Parathyroid adenoma (tissue), 2 donors: ENCODE measurements around the gene BRPF3.

Experiments
- H2AFZ ChIP-seq: fragments of 300-600 bp; sonication (generic); one replicate; pipeline ENCODE4 v1.7.0; 2017; ENCODE audit warnings: antibody characterized with exemption, mild to moderate bottlenecking
- H3K27ac ChIP-seq: fragments of 300-600 bp; sonication (generic); one replicate; pipeline ENCODE4 v1.7.0; 2017
- H3K27me3 ChIP-seq: fragments of 300-600 bp; sonication (generic); one replicate; pipeline ENCODE4 v1.7.0; 2017; ENCODE audit warnings: low read length; ENCODE audit not compliant: control insufficient read depth, insufficient read depth
- H3K36me3 ChIP-seq: fragments of 300-600 bp; sonication (generic); one replicate; pipeline ENCODE4 v1.7.0; 2017; ENCODE audit warnings: low read length; ENCODE audit not compliant: control insufficient read depth, insufficient read depth
- H3K4me1 ChIP-seq: fragments of 300-600 bp; sonication (generic); one replicate; pipeline ENCODE4 v1.7.0; 2017; ENCODE audit warnings: control low read depth
- H3K4me2 ChIP-seq: fragments of 300-600 bp; sonication (generic); one replicate; pipeline ENCODE4 v1.7.0; 2017; ENCODE audit warnings: low read length
- H3K4me3 ChIP-seq: fragments of 300-600 bp; sonication (generic); one replicate; pipeline ENCODE4 v1.7.0; 2017; ENCODE audit warnings: low read depth, low read length
- H3K79me2 ChIP-seq: fragments of 300-600 bp; sonication (generic); one replicate; pipeline ENCODE4 v1.7.0; 2017; ENCODE audit warnings: control low read depth
- H3K9ac ChIP-seq: fragments of 300-600 bp; sonication (generic); one replicate; pipeline ENCODE4 v1.7.0; 2017; ENCODE audit warnings: mild to moderate bottlenecking
- H3K9me3 ChIP-seq: fragments of 300-600 bp; sonication (generic); one replicate; pipeline ENCODE4 v1.7.0; 2017; ENCODE audit warnings: low read length; ENCODE audit not compliant: control insufficient read depth
- CTCF ChIP-seq: fragments of 300-600 bp; sonication (generic); IDR thresholded peaks from one replicate; pipeline ENCODE4 v1.7.0; 2017; ENCODE audit warnings: antibody characterized with exemption, mild to moderate bottlenecking
- donor health status: primary hyperparathyroidism.

Gene BRPF3

DNA sequence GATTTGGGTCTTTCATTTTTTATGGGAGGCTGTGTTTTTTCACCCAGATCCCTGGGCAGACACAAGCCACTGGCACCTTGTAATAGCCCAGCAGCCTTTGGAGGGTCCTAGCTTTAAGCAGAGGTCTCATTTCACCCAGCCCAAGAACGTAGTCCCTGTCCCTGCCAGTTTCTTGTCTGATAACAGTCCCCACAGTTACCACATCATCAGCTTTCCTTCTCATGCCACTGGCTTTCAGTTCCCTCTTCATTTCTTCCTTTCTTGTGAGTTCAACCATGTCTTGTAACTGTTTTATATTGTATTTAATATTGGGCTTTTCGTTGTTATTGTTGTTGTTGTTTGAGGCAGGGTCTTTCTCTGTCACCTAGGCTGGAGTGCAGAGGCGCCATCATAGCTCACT, 83.9 kb downstream of the BRPF3 start:
- no peaks in the 10 kb centered on the region for H3K27me3 ChIP-seq
- no peak overlapping the region for H3K9ac ChIP-seq
- no peaks in the 10 kb centered on the region for H3K9me3 ChIP-seq
- H2AFZ ChIP-seq, result no peak overlapping the region
- no peaks in the 10 kb centered on the region for H3K79me2 ChIP-seq
- H3K36me3 ChIP-seq, result no peaks in the 10 kb centered on the region
- H3K27ac ChIP-seq, result no peak overlapping the region
- no peak overlapping the region for H3K4me3 ChIP-seq
- H3K4me2 ChIP-seq, result no peak overlapping the region
- H3K4me1 ChIP-seq, result no peaks in the 10 kb centered on the region
- TF ChIP-seq CTCF, result no peak

- H3K4me2 ChIP-seq, result no peak overlapping the region
- no peak overlapping the region for H3K9ac ChIP-seq
- no peaks in the 10 kb centered on the region for H3K27me3 ChIP-seq
- no peaks in the 10 kb centered on the region for H3K4me1 ChIP-seq
- H3K9me3 ChIP-seq, result no peaks in the 10 kb centered on the region
- no peak overlapping the region for H2AFZ ChIP-seq
- no peaks in the 10 kb centered on the region for H3K79me2 ChIP-seq
- H3K4me3 ChIP-seq, result no peak overlapping the region
- H3K27ac ChIP-seq, result no peak overlapping the region
- H3K36me3 ChIP-seq, result no peaks in the 10 kb centered on the region
- no peak for TF ChIP-seq CTCF
Measured at GRCh38 chr6:36280983-36281382, 84.4 kb downstream of the BRPF3 start.
